ENCODE data around the gene GANAB. TPM values are rescaled to one million over a fixed set of nuclear protein-coding genes. Genes with fewer than 3 reads are reported as not detected.

GANAB gene
- total and polyA plus RNA-seq, 2 of the 13 experiments (the other 11 are each of a cell fraction or from before 2014, with no cell fraction given), result 99.5 to 234 TPM

GRCh38 chr11:62665599-62666258 is 19.3 kb upstream of the GANAB start (continued):
- TF ChIP-seq ZNF264 (CRISPR knock-in tag; IDR thresholded peaks at IDR 0.05) (0 out of 2 replicates have a peak, but pooled peaks have one; percentile 13), ZNF768 (CRISPR knock-in tag; IDR thresholded peaks at IDR 0.05) (no peak), NFAT5 (CRISPR knock-in tag; IDR thresholded peaks at IDR 0.05) (no peak), MTA1 (CRISPR knock-in tag; IDR thresholded peaks at IDR 0.05; ENCODE audit: borderline replicate concordance) (0 out of 2 replicates have a peak, but pooled peaks have one; percentile 30), MAFG (CRISPR knock-in tag; IDR thresholded peaks at IDR 0.05) (no peak), MIXL1 (CRISPR knock-in tag; IDR thresholded peaks at IDR 0.05) (no peak), NPAS2 (CRISPR knock-in tag; IDR thresholded peaks at IDR 0.05; ENCODE audit: borderline replicate concordance) (no peak), GATAD1 (CRISPR knock-in tag; IDR thresholded peaks at IDR 0.05) (no peak), ZNF670 (CRISPR knock-in tag; IDR thresholded peaks at IDR 0.05; ENCODE audit: borderline replicate concordance) (no peak), ZNF460 (CRISPR knock-in tag; IDR thresholded peaks at IDR 0.05; ENCODE audit: borderline replicate concordance) (no peak), NR1H2 (CRISPR knock-in tag; IDR thresholded peaks at IDR 0.05; ENCODE audit: borderline replicate concordance, low read depth) (no peak), NFATC3 (CRISPR knock-in tag; IDR thresholded peaks at IDR 0.05) (no peak), SIN3B (IDR thresholded peaks at IDR 0.05; ENCODE audit: low read length) (no peak), ZNF792 (CRISPR knock-in tag; IDR thresholded peaks at IDR 0.05) (no peak)
- TF ChIP-seq, protein P1, sequence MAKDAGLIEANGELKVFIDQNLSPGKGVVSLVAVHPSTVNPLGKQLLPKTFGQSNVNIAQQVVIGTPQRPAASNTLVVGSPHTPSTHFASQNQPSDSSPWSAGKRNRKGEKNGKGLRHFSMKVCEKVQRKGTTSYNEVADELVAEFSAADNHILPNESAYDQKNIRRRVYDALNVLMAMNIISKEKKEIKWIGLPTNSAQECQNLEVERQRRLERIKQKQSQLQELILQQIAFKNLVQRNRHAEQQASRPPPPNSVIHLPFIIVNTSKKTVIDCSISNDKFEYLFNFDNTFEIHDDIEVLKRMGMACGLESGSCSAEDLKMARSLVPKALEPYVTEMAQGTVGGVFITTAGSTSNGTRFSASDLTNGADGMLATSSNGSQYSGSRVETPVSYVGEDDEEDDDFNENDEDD (CRISPR knock-in tag; IDR thresholded peaks at IDR 0.05; ENCODE audit: borderline replicate concordance), result no peak
- TF ChIP-seq, protein P2, sequence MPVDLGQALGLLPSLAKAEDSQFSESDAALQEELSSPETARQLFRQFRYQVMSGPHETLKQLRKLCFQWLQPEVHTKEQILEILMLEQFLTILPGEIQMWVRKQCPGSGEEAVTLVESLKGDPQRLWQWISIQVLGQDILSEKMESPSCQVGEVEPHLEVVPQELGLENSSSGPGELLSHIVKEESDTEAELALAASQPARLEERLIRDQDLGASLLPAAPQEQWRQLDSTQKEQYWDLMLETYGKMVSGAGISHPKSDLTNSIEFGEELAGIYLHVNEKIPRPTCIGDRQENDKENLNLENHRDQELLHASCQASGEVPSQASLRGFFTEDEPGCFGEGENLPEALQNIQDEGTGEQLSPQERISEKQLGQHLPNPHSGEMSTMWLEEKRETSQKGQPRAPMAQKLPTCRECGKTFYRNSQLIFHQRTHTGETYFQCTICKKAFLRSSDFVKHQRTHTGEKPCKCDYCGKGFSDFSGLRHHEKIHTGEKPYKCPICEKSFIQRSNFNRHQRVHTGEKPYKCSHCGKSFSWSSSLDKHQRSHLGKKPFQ (CRISPR knock-in tag; IDR thresholded peaks at IDR 0.05; ENCODE audit: insufficient replicate concordance), result no peak
- TF ChIP-seq, protein P3, sequence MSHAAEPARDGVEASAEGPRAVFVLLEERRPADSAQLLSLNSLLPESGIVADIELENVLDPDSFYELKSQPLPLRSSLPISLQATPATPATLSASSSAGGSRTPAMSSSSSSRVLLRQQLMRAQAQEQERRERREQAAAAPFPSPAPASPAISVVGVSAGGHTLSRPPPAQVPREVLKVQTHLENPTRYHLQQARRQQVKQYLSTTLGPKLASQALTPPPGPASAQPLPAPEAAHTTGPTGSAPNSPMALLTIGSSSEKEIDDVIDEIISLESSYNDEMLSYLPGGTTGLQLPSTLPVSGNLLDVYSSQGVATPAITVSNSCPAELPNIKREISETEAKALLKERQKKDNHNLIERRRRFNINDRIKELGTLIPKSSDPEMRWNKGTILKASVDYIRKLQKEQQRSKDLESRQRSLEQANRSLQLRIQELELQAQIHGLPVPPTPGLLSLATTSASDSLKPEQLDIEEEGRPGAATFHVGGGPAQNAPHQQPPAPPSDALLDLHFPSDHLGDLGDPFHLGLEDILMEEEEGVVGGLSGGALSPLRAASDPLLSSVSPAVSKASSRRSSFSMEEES (CRISPR knock-in tag; IDR thresholded peaks at IDR 0.05), result no peak
- TF ChIP-seq, protein P4, sequence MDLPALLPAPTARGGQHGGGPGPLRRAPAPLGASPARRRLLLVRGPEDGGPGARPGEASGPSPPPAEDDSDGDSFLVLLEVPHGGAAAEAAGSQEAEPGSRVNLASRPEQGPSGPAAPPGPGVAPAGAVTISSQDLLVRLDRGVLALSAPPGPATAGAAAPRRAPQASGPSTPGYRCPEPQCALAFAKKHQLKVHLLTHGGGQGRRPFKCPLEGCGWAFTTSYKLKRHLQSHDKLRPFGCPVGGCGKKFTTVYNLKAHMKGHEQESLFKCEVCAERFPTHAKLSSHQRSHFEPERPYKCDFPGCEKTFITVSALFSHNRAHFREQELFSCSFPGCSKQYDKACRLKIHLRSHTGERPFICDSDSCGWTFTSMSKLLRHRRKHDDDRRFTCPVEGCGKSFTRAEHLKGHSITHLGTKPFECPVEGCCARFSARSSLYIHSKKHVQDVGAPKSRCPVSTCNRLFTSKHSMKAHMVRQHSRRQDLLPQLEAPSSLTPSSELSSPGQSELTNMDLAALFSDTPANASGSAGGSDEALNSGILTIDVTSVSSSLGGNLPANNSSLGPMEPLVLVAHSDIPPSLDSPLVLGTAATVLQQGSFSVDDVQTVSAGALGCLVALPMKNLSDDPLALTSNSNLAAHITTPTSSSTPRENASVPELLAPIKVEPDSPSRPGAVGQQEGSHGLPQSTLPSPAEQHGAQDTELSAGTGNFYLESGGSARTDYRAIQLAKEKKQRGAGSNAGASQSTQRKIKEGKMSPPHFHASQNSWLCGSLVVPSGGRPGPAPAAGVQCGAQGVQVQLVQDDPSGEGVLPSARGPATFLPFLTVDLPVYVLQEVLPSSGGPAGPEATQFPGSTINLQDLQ (CRISPR knock-in tag; IDR thresholded peaks at IDR 0.05), result no peak
